Ovary (tissue), 3 donors: ENCODE measurements around the gene IRGQ.

ENCODE experiments used
- POLR2A ChIP-seq: fragments of 450-650 bp; IDR thresholded peaks from one replicate; pipeline ENCODE4 v1.6.1; 2017; ENCODE audit warnings: antibody characterized with exemption, mild to moderate bottlenecking, moderate library complexity
- TF ChIP-seq, protein P1 (sequence below), 3 donors: fragments of 450-650 bp in 2 of 3; fragments of 200-600 bp in 1 of 3; IDR thresholded peaks; one replicate each; pipeline versions ENCODE4 v1.5.1 to v1.8.0; 2016 to 2022; ENCODE audit warnings: antibody characterized with exemption in 3 of 3, mild to moderate bottlenecking in 1 of 3
- donor health status: DM: no; HTN: no; CAD: no.

- no peak for TF ChIP-seq POLR2A
- TF ChIP-seq, protein P1, sequence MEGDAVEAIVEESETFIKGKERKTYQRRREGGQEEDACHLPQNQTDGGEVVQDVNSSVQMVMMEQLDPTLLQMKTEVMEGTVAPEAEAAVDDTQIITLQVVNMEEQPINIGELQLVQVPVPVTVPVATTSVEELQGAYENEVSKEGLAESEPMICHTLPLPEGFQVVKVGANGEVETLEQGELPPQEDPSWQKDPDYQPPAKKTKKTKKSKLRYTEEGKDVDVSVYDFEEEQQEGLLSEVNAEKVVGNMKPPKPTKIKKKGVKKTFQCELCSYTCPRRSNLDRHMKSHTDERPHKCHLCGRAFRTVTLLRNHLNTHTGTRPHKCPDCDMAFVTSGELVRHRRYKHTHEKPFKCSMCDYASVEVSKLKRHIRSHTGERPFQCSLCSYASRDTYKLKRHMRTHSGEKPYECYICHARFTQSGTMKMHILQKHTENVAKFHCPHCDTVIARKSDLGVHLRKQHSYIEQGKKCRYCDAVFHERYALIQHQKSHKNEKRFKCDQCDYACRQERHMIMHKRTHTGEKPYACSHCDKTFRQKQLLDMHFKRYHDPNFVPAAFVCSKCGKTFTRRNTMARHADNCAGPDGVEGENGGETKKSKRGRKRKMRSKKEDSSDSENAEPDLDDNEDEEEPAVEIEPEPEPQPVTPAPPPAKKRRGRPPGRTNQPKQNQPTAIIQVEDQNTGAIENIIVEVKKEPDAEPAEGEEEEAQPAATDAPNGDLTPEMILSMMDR (IDR thresholded peaks at IDR 0.05) = no peak
Observed at GRCh38 chr19:43555185-43555770, 40.7 kb downstream of the IRGQ start.
